ENCODE results near the gene ARHGDIG. TPM values are rescaled to one million over a fixed set of nuclear protein-coding genes. Genes with fewer than 3 reads are reported as not detected.
A peak's percentile ranks its signal among the peaks of the same experiment; 100 is the strongest.

The ARHGDIG gene
- total RNA-seq, 1 experiment from 2014 or later = 5.9 TPM

- TF ChIP-seq CTCF (conservative IDR thresholded peaks at IDR 0.05) = no peak
- no peak overlapping the region for H3K18ac ChIP-seq (ENCODE audit: insufficient read length, low read depth, low read length)
- Mint-ChIP-seq H3K4me1 (peaks cover 0 to 6% of the 10 kb centered on the region in 2 experiments; a peak in 1 of 4 replicates), H3K4me3 (no peak overlapping the region), H3K36me3 (ENCODE audit: insufficient read depth in 1 of 3, low read depth in 3 of 3) (peaks cover 0 to 2% (median 0%) of the 10 kb centered on the region in 3 experiments; a peak in 1 of 7 replicates), H3K27ac (no peak overlapping the region), H3K9me3 (no peaks in the 10 kb centered on the region; a peak in 1 of 5 replicates), H3K27me3 (ENCODE audit: low read depth) (peaks cover 3% of the 10 kb centered on the region)
- no peaks in the 10 kb centered on the region for H4K20me1 ChIP-seq (ENCODE audit: control insufficient read depth, insufficient read depth, insufficient read length)
- no CpG with 5 or more reads among the region's 24 CpGs for WGBS (ENCODE audit: extremely low coverage, insufficient read length, low lambda C conversion rate)
- H2BK120ac ChIP-seq (ENCODE audit: low read depth, low read length, poor library complexity, severe bottlenecking) = no peak overlapping the region
- H3K79me2 ChIP-seq (ENCODE audit: insufficient read depth, low read length) = no peaks in the 10 kb centered on the region
- H4K8ac ChIP-seq (replicated peaks; ENCODE audit: insufficient read length, low read depth, low read length) = no peak overlapping the region
- no peaks in the 10 kb centered on the region for H3K9me3 ChIP-seq (ENCODE audit: control insufficient read depth, low read depth, low read length)
- no peaks in the 10 kb centered on the region for H3K27me3 ChIP-seq (ENCODE audit: insufficient read depth, low read length)
- no peak overlapping the region for H2BK15ac ChIP-seq (ENCODE audit: low read depth, low read length)
- no peak overlapping the region for H3K4me2 ChIP-seq (ENCODE audit: insufficient read depth, insufficient read length, low read length)
- no peaks in the 10 kb centered on the region for H3K4me1 ChIP-seq (ENCODE audit: insufficient read depth, low read length)
- no peak overlapping the region for H3K27ac ChIP-seq (ENCODE audit: insufficient read length, low read depth, low read length)
- H4K91ac ChIP-seq (ENCODE audit: insufficient read length, low read depth, low read length) = no peak overlapping the region
- H2AK5ac ChIP-seq (ENCODE audit: insufficient read length, low read length) = no peak overlapping the region
- no peak overlapping the region for H3K14ac ChIP-seq (ENCODE audit: insufficient read depth, low read length)
- H2BK20ac ChIP-seq (ENCODE audit: low read depth, low read length, poor library complexity, severe bottlenecking) = no peak overlapping the region
- no peak overlapping the region for H2BK5ac ChIP-seq (ENCODE audit: insufficient read length, low read length)
- H2BK12ac ChIP-seq (ENCODE audit: insufficient read length, low read depth, low read length) = no peak overlapping the region
- no peak overlapping the region for H3K23ac ChIP-seq (ENCODE audit: insufficient read length, low read depth, low read length)
- H3K9ac ChIP-seq (ENCODE audit: extremely low read depth, insufficient read length, low read length) = no peak overlapping the region
- no peak overlapping the region for H2AFZ ChIP-seq (ENCODE audit: low read length)
- H3K23me2 ChIP-seq (ENCODE audit: insufficient read length, low read depth, low read length, poor library complexity, severe bottlenecking) = no peaks in the 10 kb centered on the region
- no peak overlapping the region for H3K4ac ChIP-seq (ENCODE audit: low read depth, low read length)
- no peak overlapping the region for H4K5ac ChIP-seq (ENCODE audit: insufficient read length, low read depth, low read length)
- H3T11ph ChIP-seq (ENCODE audit: low read length) = no peak overlapping the region
- no peaks in the 10 kb centered on the region for H3K79me1 ChIP-seq (ENCODE audit: insufficient read depth, low read depth, low read length, poor library complexity, severe bottlenecking)
- H3K56ac ChIP-seq (ENCODE audit: insufficient read length, low read depth, low read length) = no peak overlapping the region
- peak; percentile 36 for DNase-seq
These were observed 11.2 kb upstream of the ARHGDIG start for GRCh38 chr16:269061-269796.

All from H9 (cell line).